Hematopoietic multipotent progenitor cell treated with erythropoietin and hydrocortisone succinate and interleukin-3 and kit ligand, for 15 days (in vitro differentiated cells): ENCODE measurements around the gene ALDH4A1.
"Not testable (repeated sequence)": the region's sequence is repeated elsewhere in the genome, so short reads cannot be mapped to it uniquely, and the experiment has no call there.

Experiments
- DNase-seq: peaks from one replicate; pipeline ENCODE4 v3.0.0-alpha.2; 2015; ENCODE audit warnings: low spot score

Gene ALDH4A1

DNA sequence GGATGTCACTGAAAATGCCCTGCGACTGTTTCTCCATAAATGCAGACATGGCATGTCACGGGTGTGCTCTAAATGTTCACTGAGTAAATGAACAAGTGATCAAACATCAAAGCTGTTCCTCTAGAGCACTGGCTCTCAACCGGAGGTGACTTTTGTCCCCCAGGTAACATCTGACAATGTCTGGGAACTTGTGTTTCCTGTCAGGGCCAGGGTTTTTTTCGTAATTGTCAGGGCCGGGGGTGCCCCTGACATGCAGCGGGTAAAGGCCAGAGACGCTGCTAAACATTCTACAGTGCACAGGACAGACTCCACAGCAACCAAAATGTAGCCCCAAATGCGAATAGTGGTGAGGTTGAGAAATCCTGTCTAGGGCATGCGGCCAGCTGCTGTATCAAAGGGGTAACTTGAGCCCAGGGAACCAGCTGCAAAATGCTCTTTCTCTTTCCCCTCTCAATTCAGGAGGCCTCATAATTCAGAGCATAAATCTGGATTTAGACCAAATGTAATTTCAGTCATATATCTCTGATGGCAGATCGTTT is 2.0 kb downstream of the ALDH4A1 start:
- DNase-seq, result no peak

DNA sequence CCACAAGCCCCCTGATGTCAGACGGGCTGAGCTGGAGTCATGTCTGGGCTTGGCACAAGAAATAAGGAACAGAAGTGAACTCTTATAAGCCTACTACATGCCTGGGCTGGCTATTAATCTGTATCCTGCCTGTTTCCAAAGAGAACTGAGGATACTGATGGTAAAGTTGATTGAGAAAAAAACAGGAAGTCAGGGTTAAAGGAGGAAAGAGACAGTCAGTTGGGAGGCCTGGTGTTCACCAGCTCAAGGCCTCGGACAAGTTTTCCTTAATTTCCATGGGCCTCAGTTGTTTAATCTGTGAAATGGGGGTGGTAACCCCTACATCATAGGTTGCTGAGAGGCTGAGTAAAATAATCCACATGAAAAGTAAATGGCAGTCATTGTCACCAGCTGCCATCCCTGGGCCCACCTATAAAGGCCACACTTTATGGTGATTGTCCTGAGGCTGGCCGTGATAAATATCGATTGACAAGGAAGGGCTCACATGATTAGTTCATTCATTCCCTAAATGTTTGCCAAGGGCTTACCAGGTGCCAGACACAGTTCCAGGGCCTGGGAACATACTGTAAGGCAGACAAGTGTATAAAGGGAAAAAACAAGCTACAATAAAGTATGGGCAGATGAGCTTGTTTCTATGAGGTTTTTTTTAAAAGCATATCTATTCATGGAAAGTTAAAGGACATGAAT is 2.8 kb downstream of the ALDH4A1 start:
- DNase-seq, result no peak

DNA sequence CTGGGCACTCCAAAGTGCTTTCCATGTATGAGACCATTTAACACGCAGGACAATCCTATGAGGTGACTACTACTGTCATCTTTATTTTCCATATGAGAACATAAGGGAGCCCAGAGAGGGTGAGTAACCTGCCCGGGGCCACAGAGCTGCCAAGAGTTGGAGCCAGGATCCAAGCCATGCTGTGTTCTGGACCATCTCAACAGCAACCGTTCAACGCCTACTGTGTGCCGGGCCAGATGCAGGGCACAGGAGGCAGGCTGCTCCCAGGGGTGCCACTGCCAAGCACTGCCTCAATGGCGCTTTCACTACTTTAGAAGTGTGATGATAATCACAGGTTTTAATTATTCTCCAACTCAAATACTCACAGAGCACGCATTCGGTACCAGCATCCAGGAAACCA is 3.8 kb downstream of the ALDH4A1 start:
- DNase-seq, result no peak

DNA sequence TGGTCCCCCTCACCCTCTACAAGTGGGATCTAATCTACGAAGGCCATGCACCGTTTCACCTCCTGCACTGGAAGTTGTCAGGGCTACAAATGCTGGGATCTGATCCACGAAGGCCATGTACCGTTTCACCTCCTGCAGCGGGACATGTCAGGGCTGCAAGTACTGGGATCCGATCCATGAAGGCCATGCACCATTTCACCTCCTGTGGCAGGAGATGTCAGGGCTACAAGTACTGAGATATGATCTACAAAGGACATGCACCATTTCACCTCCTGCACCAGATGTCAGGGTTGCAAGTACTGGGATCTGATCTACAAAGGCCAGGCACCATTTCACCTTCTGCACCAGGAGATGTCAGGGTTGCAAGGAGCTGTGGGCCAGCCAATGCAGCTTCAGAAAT is 7.0 kb downstream of the ALDH4A1 start:
- DNase-seq, result no peak

DNA sequence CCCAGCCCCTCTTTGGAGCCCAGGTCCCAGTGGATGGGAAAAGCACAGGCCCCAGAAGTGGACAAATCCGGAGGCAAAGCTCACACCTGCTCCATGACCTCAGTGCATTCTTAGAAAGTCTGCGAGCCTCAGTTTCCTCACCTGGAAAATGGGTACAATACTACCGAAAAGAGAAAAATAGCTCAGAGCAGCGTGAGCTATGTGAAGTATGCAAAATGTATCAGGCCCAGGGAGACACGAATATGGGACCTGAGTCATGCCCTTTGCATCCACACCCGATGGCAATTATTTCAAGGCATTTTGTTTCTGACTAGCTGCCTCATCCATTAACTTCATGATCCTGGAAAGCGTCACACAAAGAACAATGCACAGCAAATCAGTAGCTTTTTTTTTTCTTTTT is 9.2 kb downstream of the ALDH4A1 start:
- DNase-seq, result no peak

DNA sequence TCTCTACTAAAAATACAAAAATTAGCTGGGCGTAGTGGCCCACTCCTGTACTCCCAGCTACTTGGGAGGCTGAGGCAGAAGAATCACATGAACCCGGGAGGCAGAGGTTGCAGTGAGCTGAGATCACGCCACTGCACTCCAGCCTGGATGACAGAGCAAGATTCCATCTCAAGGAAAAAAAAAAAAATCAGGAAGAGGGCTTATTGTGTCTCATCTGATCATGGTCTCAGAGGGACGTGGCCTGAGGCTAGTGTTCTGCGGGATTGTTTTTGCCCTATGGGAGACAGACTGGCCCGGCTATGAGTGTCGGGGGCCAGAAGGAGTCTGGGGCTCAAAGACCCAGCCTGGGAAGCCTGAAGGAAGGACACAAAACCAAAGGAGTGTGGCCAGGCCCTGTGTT is 10.5 kb downstream of the ALDH4A1 start:
- not testable (repeated sequence) for DNase-seq

DNA sequence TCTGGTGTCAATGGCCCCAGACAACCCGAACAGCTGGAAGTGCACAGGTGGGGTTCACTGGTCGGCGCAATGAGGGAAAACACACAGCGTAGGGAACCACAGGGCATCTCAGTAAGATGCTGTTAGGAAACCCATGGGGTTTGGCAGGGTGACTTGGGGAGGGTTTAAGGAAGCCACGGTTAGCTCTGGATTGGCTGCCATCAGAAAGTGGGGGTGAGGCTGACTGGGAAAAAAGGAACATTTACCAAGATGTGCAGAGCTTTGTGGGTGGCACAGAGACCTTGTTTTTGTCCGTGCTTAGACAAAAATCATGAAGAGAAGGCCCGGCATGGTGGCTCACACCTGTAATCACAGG is 11.0 kb downstream of the ALDH4A1 start:
- no peak for DNase-seq

DNA sequence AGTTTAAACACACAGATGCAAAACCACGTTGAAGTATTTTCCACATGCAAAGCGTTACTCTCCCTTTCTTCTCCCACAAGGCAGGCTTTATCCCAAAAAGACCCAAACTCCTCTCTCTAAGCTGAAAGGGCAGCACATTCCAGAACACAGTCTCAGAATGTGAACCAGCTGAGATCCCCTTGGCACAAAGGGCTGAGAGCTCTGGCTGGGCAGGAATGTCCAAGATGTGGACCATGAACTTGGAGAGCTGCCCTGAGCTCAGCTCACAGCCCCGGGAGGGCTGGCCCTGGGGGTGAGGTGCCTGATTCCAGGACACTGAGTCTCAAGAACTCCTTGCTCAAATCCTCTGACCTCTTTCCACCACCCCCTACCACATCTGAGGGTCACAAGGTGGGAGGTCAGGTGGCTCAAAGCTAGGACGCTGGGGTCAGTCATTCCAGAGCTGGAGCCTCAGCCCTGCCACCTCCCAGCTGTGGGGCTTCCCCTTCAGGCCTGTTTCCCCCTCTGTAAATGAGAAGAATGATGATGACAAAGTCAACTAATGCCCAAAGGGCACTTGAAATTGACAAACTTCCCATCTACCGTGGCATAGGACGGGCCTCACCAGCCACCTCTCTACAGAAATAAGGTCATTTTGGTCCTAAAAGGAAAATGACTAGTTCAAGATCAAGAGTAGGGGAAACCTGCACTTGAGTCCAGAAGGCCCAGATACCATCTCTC is 11.5 kb downstream of the ALDH4A1 start:
- DNase-seq, result no peak

DNA sequence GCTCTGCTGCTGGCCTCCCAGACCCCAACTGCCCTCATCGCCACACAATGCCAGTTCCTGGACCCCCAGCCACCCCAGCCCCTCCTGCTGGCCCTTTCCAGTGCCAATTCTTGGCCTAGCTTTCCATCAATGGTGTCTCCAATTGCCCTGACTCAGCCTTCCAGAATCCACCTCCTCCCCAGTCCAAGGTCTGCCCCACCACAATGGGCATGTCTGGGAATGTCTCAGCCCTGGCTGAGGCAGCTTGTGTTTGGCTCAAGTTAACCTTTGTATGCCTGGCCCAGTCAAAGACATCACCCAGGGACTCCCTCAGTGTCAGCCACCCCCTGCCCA is 16.4 kb downstream of the ALDH4A1 start:
- no peak for DNase-seq

DNA sequence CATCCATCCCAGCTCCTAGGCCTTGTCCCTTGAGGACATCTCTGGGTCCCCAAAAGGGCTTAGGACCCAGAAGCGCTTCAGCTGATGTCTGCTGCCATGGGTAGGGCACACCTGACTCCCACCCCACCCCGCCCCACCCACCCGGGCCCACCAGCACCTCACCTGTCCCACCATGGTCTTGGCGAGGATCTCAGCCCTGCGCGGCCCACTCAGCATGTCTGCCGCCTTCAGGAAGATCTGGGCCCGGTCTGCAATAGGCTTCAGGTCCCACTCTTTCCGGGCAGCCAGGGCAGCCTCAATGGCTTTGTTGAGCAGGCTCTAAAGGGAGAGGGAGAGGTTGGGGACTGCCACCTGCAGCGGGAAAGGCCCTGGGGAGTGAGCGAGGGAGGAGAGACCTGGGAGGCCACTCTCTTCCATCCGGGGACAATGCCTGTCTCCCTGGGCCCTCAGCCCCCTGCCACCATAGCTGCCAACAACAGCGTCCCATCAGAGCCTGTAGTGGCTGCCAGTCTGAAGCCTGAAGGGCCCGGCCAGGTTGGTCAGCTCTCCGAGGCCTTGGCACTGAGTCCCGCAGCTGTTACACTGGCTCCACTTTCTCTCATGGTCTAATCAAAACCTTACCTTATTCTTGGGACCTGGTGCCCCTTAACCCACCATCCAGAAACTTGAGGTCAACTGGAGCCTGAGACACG is 16.9 kb downstream of the ALDH4A1 start:
- DNase-seq, result no peak

DNA sequence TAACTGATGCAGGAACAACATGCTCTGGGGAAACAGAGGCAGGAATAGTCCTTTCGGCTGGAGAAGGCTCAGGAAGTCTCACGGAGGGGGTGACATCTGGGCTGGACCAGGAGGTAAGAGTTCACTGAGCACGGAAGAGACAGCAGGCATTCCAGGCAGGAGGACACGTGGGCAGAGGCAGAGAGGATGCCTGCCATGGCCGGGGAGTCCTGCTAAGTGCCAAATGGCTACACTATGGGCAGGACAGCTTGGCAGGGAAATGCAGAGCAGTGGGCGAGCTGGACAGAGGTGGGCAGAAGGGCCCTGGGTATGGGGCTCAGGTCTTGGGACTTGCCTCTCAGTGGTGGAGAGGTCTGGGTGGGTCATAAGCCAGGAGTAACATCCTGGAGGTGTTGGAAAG is 17.6 kb downstream of the ALDH4A1 start:
- no peak for DNase-seq

DNA sequence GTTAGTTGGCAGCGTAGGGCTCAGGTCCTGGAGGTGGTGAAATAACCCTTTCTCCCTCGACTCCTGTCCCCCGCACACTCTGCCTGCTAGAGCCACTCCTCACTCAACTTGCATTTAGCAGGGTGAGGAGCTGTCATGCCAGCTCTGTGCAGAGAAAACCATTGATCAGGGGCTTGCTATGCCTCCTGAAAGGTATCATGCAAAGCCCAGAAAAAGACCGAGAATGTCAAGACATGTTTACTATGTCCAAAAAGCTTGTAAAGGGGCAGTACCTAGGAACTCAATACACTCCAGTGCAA is 18.0 kb downstream of the ALDH4A1 start:
- DNase-seq, result no peak

DNA sequence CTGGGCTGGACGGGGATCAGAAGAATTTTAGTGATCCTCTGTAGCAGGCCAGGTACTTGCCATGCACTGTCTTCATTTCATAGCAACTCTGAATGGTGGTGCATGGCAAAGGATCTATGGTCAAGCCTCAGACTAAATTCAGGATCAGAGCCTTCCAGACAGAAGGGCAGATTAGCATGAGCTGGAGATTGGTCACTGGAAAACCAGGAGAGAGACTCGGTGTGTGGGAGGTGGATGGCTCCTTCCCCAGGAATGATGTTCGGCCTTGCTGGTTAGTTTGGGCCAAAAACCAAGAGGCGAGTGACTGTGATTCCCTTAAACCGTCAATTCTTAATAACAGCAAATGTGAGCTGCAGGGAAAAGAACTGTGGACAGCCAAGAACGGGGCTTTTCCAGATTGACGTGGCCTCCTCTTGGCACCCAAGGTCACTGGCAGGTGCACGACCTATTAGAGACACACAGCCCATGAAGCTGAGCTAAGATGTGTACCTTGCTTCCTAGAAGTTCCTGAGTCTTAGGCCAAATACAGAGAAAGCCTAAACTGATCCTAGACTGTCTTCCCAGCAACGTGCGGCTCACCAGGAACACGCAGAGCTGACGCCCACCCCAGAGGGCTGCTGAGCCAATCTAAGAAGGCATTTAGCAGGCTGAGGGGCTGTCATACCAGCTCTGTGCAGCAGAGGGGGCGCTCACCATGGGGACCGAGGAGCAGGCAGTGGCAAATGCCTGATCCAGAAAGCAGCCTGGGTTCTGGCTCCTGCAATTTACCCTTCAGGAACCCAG is 18.5 kb downstream of the ALDH4A1 start:
- peak; percentile 70 for DNase-seq

DNA sequence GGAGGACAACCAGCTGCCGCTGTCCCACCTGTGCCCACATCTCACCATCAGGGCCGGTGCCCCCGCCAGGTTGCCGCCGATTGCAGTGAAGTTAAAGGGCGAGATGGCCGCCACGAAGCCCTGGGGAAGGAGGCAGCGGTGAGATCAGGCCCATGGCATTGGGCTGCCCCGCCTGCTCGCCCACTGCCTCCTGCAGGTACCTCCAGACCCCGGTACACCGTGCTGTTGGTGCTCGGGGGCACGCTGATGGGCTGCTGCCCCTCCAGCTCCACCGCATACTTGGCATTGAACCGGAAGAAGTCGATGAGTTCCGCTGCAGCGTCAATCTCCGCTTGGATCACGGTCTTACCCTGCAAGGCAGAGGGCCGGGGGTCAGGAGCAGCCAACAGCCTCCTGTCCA is 19.3 kb downstream of the ALDH4A1 start:
- no peak for DNase-seq

DNA sequence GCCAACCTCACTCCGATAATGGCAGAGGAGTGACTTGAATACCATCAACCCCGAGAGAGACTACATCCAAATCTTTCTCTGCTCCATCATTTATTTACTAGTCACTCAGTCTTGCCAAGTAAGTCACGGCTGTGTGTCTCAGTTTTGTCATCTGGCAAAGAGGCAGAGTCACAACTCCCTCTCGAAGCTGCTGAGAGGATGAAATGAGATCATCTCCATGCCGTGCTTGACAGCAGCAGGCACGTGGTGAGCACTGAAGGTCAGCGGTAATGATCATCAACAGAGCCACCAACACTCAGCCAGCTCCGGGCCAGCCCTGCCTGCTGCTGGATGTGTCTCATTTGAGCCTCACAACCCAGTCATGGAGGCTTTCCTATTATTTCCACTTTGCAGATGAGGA is 19.9 kb downstream of the ALDH4A1 start:
- no peak for DNase-seq

DNA sequence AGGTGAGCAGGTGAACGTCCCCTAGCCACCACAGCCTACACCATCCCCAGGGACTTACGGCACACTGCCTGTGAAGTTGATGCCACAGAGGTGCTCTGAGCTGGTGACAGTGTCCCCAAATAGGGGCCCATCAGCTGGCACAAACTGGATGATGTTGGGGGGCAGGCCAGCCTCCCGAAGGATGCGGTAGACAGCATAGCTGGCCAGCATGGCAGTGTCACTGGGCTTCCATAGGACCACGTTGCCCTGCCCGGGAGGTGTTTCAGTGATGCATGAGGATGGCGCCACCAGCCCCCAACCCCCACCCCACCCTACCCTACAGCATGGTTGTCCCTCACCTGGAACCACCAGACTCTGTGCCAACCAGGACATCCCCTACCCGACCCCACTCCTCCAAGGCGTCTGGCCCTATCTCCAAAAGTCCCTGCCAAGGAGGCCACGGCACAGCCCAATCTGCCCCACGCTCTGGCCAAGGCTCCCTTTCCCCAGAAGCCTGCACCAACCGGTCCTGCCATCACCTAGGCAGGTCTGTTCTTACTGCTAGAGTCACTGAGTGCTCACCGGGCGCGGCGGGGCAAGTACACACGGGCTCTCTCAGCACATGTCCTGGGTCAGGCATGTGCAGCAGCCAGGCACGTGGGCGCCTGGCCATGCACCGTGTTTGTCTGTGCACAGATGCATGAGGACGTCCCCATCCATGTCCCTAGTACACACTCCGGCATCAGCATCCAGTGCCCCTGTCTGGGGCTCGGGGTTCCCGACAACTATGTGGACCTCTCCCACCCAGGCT is 20.5 kb downstream of the ALDH4A1 start:
- no peak for DNase-seq

DNA sequence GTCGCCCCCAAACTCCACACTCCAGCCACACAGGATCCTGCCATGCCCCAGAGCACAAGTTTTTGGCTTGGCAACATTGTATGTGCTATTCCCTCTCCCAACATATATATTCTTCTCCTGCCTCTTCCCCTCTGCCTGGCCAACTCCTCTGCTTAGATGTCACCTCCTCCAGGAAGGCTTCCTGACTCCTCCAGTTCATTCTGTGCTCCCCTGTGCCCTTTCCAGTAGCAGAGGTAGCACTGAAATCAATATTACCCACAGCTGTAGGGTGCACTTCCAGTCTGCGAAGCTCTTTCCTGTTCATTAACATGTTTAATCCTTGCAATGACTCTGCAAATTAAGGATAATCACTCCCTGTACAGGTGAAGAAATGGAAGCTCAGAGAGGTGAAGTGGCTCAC is 21.2 kb downstream of the ALDH4A1 start:
- no peak for DNase-seq

DNA sequence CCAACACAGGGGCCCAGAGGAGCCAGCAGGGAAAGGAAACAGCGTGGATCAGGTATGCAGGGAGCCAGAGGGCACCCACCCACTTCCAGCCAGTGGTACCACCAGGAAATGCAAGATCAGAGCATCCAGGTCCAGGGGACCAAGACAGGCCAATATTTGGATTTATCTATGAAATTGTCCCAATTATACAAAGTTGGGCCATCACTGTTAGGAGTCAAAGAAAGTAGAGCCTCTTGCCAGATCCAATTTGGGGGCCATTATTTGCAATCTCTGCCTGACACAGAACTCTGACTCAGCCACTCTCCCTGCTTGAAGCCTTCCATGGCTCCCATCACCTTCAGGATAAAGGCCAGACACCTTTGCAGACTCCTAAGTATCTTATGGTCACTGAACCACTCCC is 21.8 kb downstream of the ALDH4A1 start:
- DNase-seq, result no peak

DNA sequence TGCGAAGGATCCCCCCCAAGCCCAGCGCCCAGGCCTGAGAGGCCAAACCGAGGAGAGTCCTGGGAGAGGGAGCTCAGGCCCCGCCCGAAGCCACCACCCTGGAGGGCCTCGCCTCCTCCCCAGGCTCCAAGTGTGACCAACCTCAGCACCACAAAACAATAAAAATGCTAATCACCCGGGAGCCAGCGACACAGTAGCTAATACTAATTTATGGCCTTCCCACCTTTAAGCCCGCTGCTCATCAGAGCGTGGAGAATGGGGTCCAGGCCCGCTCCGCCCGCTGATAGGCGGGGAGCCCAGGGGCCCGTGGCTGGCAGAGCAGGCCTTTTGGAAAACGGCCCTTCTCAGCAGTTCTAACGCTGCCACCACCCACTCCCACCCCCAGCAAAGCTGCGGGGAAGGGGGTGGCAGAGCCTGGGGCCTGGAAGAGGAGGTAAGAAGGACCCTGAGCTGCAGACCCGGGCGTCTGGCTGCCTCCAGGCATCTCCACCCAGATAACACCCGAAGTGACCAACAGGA is 22.5 kb downstream of the ALDH4A1 start:
- DNase-seq, result no peak

DNA sequence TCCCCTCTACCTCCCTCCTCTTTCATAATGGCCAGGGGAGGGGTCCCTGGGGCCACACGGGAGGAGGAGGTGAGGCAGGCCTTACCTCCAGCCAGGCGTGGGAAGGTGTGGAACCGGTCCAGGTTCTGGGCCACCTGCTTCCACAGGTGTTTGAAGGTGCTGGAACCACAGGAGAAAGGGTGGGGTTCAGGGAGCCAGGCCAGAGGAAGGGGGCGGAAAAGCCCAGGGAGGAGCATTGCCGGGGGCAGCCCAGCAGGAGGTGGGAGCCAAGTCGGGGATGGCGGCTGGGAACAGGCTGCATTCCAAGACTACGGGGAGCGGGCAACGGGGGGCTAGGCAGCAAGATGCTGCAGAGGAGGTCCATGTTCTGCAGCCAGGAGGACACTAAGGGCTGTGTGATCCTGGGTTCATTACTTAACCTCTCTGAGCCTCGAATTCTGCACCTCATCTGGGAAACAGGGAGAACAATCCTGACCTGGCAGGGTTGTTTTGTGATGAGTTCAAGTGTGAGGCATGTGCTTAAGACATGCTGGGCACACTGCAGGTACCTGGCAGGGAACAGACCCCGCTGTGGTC is 23.1 kb downstream of the ALDH4A1 start:
- DNase-seq, result no peak

DNA sequence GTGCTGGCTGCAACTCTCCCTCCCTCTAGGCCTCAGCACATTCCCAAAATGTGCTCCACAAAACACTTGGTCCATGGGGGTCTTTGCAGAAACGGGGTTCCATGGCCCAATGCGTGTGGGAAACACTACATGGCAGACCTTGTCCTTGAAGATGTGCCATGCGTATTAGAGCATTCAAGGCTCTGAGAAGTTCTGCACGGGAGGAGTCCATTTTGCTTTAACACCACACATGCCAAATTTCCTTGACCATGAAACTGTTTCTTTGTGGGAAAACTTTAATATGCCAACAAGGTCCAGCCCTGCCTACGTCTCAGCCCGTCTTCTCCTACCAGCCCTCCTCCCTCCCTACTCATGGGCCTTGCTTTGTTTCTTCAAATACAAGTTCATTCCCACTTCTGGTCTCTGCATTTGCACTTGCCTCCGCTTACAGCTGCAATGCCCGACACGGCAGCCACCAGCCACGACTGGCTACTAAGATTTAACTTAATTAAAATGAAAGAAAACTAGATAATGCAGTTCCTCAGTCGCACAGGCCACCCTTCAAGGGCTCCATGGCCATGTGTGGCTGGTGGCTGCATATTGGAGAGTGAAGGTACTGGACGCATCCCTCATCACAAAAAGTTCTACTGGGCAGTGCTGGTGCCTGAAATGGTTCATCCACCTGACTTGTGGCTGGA is 23.7 kb downstream of the ALDH4A1 start:
- no peak for DNase-seq
